IMR-90 (cell line): Measurements from ENCODE around the gene DYNC2H1. TPM values are rescaled to one million over a fixed set of nuclear protein-coding genes. Genes with fewer than 3 reads are reported as not detected.

Experiments used
- ATAC-seq: fragments of 200-7000 bp; cut with Tn5 transposase; 2 replicates; pipeline ENCODE4 v1.9.1; 2020; ENCODE audit warnings: low read depth, mild to moderate bottlenecking, moderate library complexity
- BruUV-seq: library from RNA; stranded (reverse); fragments of 400-500 nt; replicated peaks from 2 replicates; lab custom pipeline; 2021; lab: Mats Ljungman, UMichigan
- CTCF ChIA-PET: fragments of 300-600 bp; formaldehyde crosslinking; extraction: SDS; loops from one replicate; lab custom pipeline; 2021; ENCODE audit warnings: antibody characterized with exemption; lab: Yijun Ruan, JAX
- POLR2A ChIA-PET: fragments of 300-600 bp; sonication (Branson Sonifier 250); formaldehyde crosslinking; loops from one replicate; lab custom pipeline; 2022; ENCODE audit warnings: antibody characterized with exemption; ENCODE audit not compliant: unreplicated experiment; lab: Charles Lee
- DNase-seq: peaks from one replicate; pipeline ENCODE4 v3.0.0; 2013
- H2AFZ ChIP-seq: replicated peaks from 2 replicates; pipeline ENCODE3; 2013; ENCODE audit warnings: low read length, mild to moderate bottlenecking; ENCODE audit not compliant: poor library complexity
- H2AK5ac ChIP-seq: 2 replicates; pipeline ENCODE4 v1.6.1; 2013; ENCODE audit warnings: low read depth, low read length, inconsistent platforms
- H2AK9ac ChIP-seq: replicated peaks from 2 replicates; pipeline ENCODE3; 2013; ENCODE audit warnings: mild to moderate bottlenecking, low read depth, low read length, moderate library complexity; ENCODE audit not compliant: poor library complexity
- H2BK120ac ChIP-seq: 2 replicates; pipeline ENCODE4 v1.6.1; 2013; ENCODE audit warnings: low read depth, low read length, inconsistent platforms
- H2BK15ac ChIP-seq: 3 replicates; pipeline ENCODE4 v1.6.1; 2013; ENCODE audit warnings: low read depth, low read length, inconsistent platforms
- H2BK20ac ChIP-seq: 2 replicates; pipeline ENCODE4 v1.6.1; 2013; ENCODE audit warnings: low read depth, mild to moderate bottlenecking, inconsistent platforms, low read length, moderate library complexity
- H2BK5ac ChIP-seq: 2 replicates; pipeline ENCODE4 v1.6.1; 2013; ENCODE audit warnings: mild to moderate bottlenecking, low read depth, low read length, inconsistent platforms; ENCODE audit not compliant: poor library complexity, severe bottlenecking
- H3K14ac ChIP-seq: replicated peaks from 2 replicates; pipeline ENCODE4 v1.6.1; 2013; ENCODE audit warnings: low read depth, low read length, inconsistent platforms
- H3K18ac ChIP-seq: 2 replicates; pipeline ENCODE4 v1.6.1; 2013; ENCODE audit warnings: low read depth, low read length, control low read depth
- H3K23ac ChIP-seq: 2 replicates; pipeline ENCODE4 v1.6.1; 2013; ENCODE audit warnings: low read depth, low read length, inconsistent platforms
- H3K27ac ChIP-seq: 2 replicates; pipeline ENCODE4 v1.5.1; 2013; ENCODE audit warnings: mild to moderate bottlenecking, control low read depth, low read length; ENCODE audit not compliant: insufficient read depth
- H3K27me3 ChIP-seq: 2 replicates; pipeline ENCODE4 v1.6.1; 2013; ENCODE audit warnings: low read length; ENCODE audit not compliant: control insufficient read depth, insufficient read depth
- H3K36me3 ChIP-seq: 2 replicates; pipeline ENCODE4 v1.6.1; 2013; ENCODE audit warnings: low read length, mixed read lengths; ENCODE audit not compliant: control insufficient read depth, insufficient read depth
- H3K4ac ChIP-seq: 2 replicates; pipeline ENCODE4 v1.6.1; 2013; ENCODE audit warnings: low read depth, low read length, inconsistent platforms
- H3K4me1 ChIP-seq: 2 replicates; pipeline ENCODE4 v1.6.1; 2013; ENCODE audit warnings: low read length, mixed read lengths; ENCODE audit not compliant: control insufficient read depth, insufficient read depth
- H3K4me2 ChIP-seq: 2 replicates; pipeline ENCODE4 v1.6.1; 2013; ENCODE audit warnings: low read depth, mild to moderate bottlenecking, control low read depth, low read length, moderate library complexity
- H3K4me3 ChIP-seq: 2 replicates; pipeline ENCODE4 v1.5.1; 2013; ENCODE audit warnings: low read depth, mild to moderate bottlenecking, control low read depth, low read length, moderate library complexity; ENCODE audit not compliant: insufficient read depth
- H3K56ac ChIP-seq: 2 replicates; pipeline ENCODE4 v1.6.1; 2013; ENCODE audit warnings: low read length, inconsistent platforms; ENCODE audit not compliant: insufficient read depth; ENCODE audit errors: extremely low read depth
- H3K79me1 ChIP-seq, 2 experiments: 2 replicates each; pipeline ENCODE4 v1.6.1; 2013; ENCODE audit warnings: low read length in 2 of 2, inconsistent platforms in 1 of 2, low read depth in 1 of 2
- H3K9ac ChIP-seq: 2 replicates; pipeline ENCODE4 v1.6.1; 2013; ENCODE audit warnings: low read depth, low read length, control low read depth
- H3K9me1 ChIP-seq: 2 replicates; pipeline ENCODE4 v1.6.1; 2013; ENCODE audit warnings: low read length, inconsistent platforms; ENCODE audit not compliant: insufficient read depth
- H3K9me3 ChIP-seq: 2 replicates; pipeline ENCODE4 v1.6.1; 2013; ENCODE audit warnings: low read length; ENCODE audit not compliant: control insufficient read depth, insufficient read depth
- H4K20me1 ChIP-seq: 2 replicates; pipeline ENCODE4 v1.6.1; 2013; ENCODE audit warnings: low read length, inconsistent platforms; ENCODE audit not compliant: insufficient read depth
- H4K5ac ChIP-seq: 2 replicates; pipeline ENCODE4 v1.6.1; 2013; ENCODE audit warnings: mild to moderate bottlenecking, low read depth, low read length, control low read depth
- H4K8ac ChIP-seq, 2 experiments: 2 replicates each; pipeline ENCODE4 v1.6.1; 2013; ENCODE audit warnings: low read depth in 2 of 2, low read length in 2 of 2, control low read depth in 1 of 2, inconsistent platforms in 1 of 2
- H4K91ac ChIP-seq: 2 replicates; pipeline ENCODE4 v1.6.1; 2013; ENCODE audit warnings: low read depth, low read length, inconsistent platforms; ENCODE audit not compliant: insufficient read depth
- CEBPB ChIP-seq: IDR thresholded peaks from 2 replicates; pipeline ENCODE4 v1.6.1; 2012; ENCODE audit warnings: low read depth, low read length, improper control_type of control experiment
- MAFK ChIP-seq: IDR thresholded peaks from 2 replicates; pipeline ENCODE4 v1.6.1; 2012; ENCODE audit warnings: low read depth, low read length, improper control_type of control experiment
- RCOR1 ChIP-seq: IDR thresholded peaks from 2 replicates; pipeline ENCODE4 v1.6.1; 2012; ENCODE audit warnings: mild to moderate bottlenecking, low read length, improper control_type of control experiment; ENCODE audit not compliant: insufficient replicate concordance
- RFX5 ChIP-seq: IDR thresholded peaks from 2 replicates; pipeline ENCODE4 v1.8.0; 2012; ENCODE audit warnings: low read depth, mild to moderate bottlenecking, low read length, moderate library complexity
- WGBS, 2 experiments: methylation state at CpG; one replicate each; pipeline versions ENCODE4 v1.1.5 to v1.1.7; 2013; ENCODE audit warnings: missing lambda C conversion rate in 2 of 2; ENCODE audit not compliant: insufficient read length in 1 of 2; ENCODE audit errors: extremely low coverage in 2 of 2; 5-methylcytosine and 5-hydroxymethylcytosine counted together
- dilution Hi-C: fragments of 300-500 bp; cut with HindIII; formaldehyde crosslinking; loops from one replicate; pipeline ENCODE4 v1.14.3; 2018; ENCODE audit warnings: low sequenced_read_pairs; ENCODE audit not compliant: unreplicated experiment
- in situ Hi-C: fragments of 300-500 bp; cut with MboI; formaldehyde crosslinking; loops from 3 replicates; pipeline ENCODE4 v1.14.3; 2019; ENCODE audit warnings: low sequenced_read_pairs, inconsistent platforms, mixed read lengths
- intact Hi-C: fragments of 100-400 bp; cut with micrococcal nuclease; formaldehyde crosslinking; loops from 2 replicates; pipeline ENCODE4 v1.10.0; 2022
- polyA plus RNA-seq, 3 experiments: library from polyadenylated mRNA; depleted of rRNA; stranded (reverse); fragments of >200 nt; gene quantifications; 2 replicates each; pipeline ENCODE4 v1.2.3, GENCODE V29; 2012; ENCODE audit warnings: low replicate concordance in 1 of 3
- total RNA-seq: library from RNA; depleted of rRNA; stranded (reverse); fragments of >200 nt; gene quantifications from 2 replicates; pipeline ENCODE4 v1.2.3, GENCODE V29; 2012
- TF ChIP-seq, protein P1 (sequence below): conservative IDR thresholded peaks from 2 replicates; pipeline ENCODE4 v1.5.1; 2012; ENCODE audit warnings: mild to moderate bottlenecking, low read depth, low read length, improper control_type of control experiment

Gene DYNC2H1
- total and polyA plus RNA-seq, 2 of the 4 experiments (the other 2 are of a cell fraction) = 5.7 to 21.0 TPM

DNA sequence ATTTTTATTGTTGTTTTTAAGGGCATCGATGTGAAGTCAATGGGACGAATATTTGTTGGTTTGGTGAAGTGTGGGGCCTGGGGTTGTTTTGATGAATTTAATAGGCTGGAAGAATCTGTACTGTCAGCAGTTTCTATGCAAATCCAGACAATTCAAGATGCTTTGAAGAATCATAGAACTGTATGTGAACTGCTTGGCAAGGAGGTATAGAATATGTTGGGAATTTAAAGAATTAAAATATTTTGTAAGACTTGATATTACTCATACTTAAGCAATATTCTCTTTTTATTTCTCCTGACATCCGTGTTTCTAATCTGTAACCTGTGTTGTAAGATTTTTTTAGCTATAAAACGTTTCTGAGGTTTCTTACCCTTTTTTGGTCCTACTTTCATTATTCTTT, 61.6 kb downstream of the DYNC2H1 start:
- Histone ChIP-seq H2AK9ac (no peak overlapping the region), H4K91ac (no peak overlapping the region), H2BK120ac (no peak overlapping the region), H3K4me1 (no peaks in the 10 kb centered on the region), H3K27me3 (no peaks in the 10 kb centered on the region), H3K79me1 (no peaks in the 10 kb centered on the region), H3K23ac (no peak overlapping the region), H3K27ac (no peak overlapping the region), H3K4me2 (no peak overlapping the region), H3K9ac (no peak overlapping the region), H3K9me3 (no peaks in the 10 kb centered on the region), H3K56ac (no peak overlapping the region), H4K5ac (no peak overlapping the region), H3K18ac (no peak overlapping the region), H2BK20ac (no peak overlapping the region), H3K4me3 (no peak overlapping the region), H2BK5ac (no peak overlapping the region), H2AFZ (no peak overlapping the region), H3K36me3 (peaks cover 3% of the 10 kb centered on the region; the same call in 1 of the 2 replicates), H4K20me1 (no peaks in the 10 kb centered on the region), H3K14ac (no peak overlapping the region), H4K8ac (no peak overlapping the region), H3K4ac (no peak overlapping the region), H2BK15ac (no peak overlapping the region), H2AK5ac (no peak overlapping the region), H3K9me1 (no peaks in the 10 kb centered on the region)
- dilution Hi-C loops (no loop called here), in situ Hi-C loops (no loop called here), intact Hi-C loops (no loop called here)
- peak; percentile 95 for ATAC-seq
- DNase-seq = peak; percentile 61
- CTCF ChIA-PET = no interaction called here
- no TSS peak for BruUV-seq
- POLR2A ChIA-PET = no interaction called here
- 100% methylated on average over 2 of the region's 4 CpGs; no CpG with 5 or more reads in 1 of the 2 experiments for WGBS, 2 experiments
- TF ChIP-seq, protein P1, sequence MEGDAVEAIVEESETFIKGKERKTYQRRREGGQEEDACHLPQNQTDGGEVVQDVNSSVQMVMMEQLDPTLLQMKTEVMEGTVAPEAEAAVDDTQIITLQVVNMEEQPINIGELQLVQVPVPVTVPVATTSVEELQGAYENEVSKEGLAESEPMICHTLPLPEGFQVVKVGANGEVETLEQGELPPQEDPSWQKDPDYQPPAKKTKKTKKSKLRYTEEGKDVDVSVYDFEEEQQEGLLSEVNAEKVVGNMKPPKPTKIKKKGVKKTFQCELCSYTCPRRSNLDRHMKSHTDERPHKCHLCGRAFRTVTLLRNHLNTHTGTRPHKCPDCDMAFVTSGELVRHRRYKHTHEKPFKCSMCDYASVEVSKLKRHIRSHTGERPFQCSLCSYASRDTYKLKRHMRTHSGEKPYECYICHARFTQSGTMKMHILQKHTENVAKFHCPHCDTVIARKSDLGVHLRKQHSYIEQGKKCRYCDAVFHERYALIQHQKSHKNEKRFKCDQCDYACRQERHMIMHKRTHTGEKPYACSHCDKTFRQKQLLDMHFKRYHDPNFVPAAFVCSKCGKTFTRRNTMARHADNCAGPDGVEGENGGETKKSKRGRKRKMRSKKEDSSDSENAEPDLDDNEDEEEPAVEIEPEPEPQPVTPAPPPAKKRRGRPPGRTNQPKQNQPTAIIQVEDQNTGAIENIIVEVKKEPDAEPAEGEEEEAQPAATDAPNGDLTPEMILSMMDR = no peak
- no peak for TF ChIP-seq RCOR1
- peak; percentile 90 for TF ChIP-seq RFX5
- TF ChIP-seq MAFK = peak; percentile 97
- peak; percentile 53 for TF ChIP-seq CEBPB
